Thyroid gland (tissue), 4 donors: Measurements from ENCODE around the gene CACNA1D.

Source experiments
- CTCF ChIP-seq, 6 experiments: fragments of 200-600 bp in 3 of 6; fragments of 450-650 bp in 3 of 6; sonication (generic) in 3 of 6; IDR thresholded peaks; one replicate each; pipeline ENCODE4 v1.5.1; 2016 to 2019; ENCODE audit warnings: antibody characterized with exemption in 6 of 6, mild to moderate bottlenecking in 2 of 6, inconsistent platforms in 1 of 6, moderate library complexity in 1 of 6
- POLR2A ChIP-seq, 2 donors: fragments of 450-650 bp; IDR thresholded peaks; one replicate each; pipeline ENCODE4 v1.6.1; 2017; ENCODE audit warnings: antibody characterized with exemption in 2 of 2, mild to moderate bottlenecking in 2 of 2, moderate library complexity in 1 of 2

GRCh38 chr3:53670721-53671120, 176.3 kb downstream of the CACNA1D start:
- TF ChIP-seq CTCF (IDR thresholded peaks at IDR 0.05) (no peak), POLR2A (IDR thresholded peaks at IDR 0.05) (no peak)
